SK-N-SH (cell line): Measurements from ENCODE around the gene RCBTB2. TPM values are rescaled to one million over a fixed set of nuclear protein-coding genes. Genes with fewer than 3 reads are reported as not detected.

Experiments
- CTCF ChIA-PET: fragments of 300-600, 350-600 bp; formaldehyde crosslinking; extraction: SDS; loops from one replicate; lab custom pipeline; 2021; lab: Yijun Ruan, JAX
- POLR2A ChIA-PET: fragments of 350-600 bp; sonication (Branson Sonifier 250); formaldehyde crosslinking; extraction: SDS; loops from one replicate; lab custom pipeline; 2020; ENCODE audit warnings: antibody characterized with exemption, inconsistent platforms; lab: Yijun Ruan, JAX
- DNase-seq: peaks from one replicate; pipeline ENCODE4 v3.0.0; 2012
- H2AFZ ChIP-seq: fragments of 200-600 bp; sonication (generic); 2 replicates; pipeline ENCODE4 v1.8.1; 2016; ENCODE audit warnings: antibody characterized with exemption, mild to moderate bottlenecking, low read depth
- H3F3A ChIP-seq: fragments of 200-600 bp; sonication (generic); replicated peaks from 2 replicates; pipeline ENCODE3; 2016; ENCODE audit warnings: antibody characterized with exemption, mild to moderate bottlenecking; ENCODE audit not compliant: insufficient read depth
- H3K27ac ChIP-seq, 2 experiments: fragments of 200-500 bp in 1 of 2; fragments of 200-600 bp in 1 of 2; sonication (Bioruptor generic) in 1 of 2; sonication (generic), shearing (Covaris generic) in 1 of 2; 2 replicates each; pipeline versions ENCODE4 v1.5.1 to v1.6.1; 2014 to 2016; ENCODE audit warnings: low read depth in 2 of 2, inconsistent platforms in 1 of 2, low read length in 1 of 2, mild to moderate bottlenecking in 1 of 2, mixed read lengths in 1 of 2
- H3K27me3 ChIP-seq: fragments of 200-600 bp; sonication (generic), shearing (Covaris generic); 2 replicates; pipeline ENCODE4 v1.6.1; 2016; ENCODE audit warnings: mixed run types; ENCODE audit not compliant: insufficient read depth
- H3K36me3 ChIP-seq, 2 experiments: fragments of 200-500 bp in 1 of 2; fragments of 200-600 bp in 1 of 2; sonication (Bioruptor generic) in 1 of 2; sonication (generic) in 1 of 2; replicated peaks in 1 of 2; 2 replicates each; pipeline versions ENCODE3 to v1.5.1; 2014 to 2016; ENCODE audit warnings: low read length in 1 of 2, mild to moderate bottlenecking in 1 of 2; ENCODE audit not compliant: insufficient read depth in 2 of 2, control insufficient read depth in 1 of 2
- H3K4me1 ChIP-seq, 2 experiments: fragments of 200-500 bp in 1 of 2; fragments of 200-600 bp in 1 of 2; sonication (Bioruptor generic) in 1 of 2; sonication (generic), shearing (Covaris generic) in 1 of 2; 2 replicates each; pipeline versions ENCODE4 v1.5.1 to v1.6.1; 2014 to 2016; ENCODE audit warnings: low read depth in 1 of 2, low read length in 1 of 2, mixed run types in 1 of 2; ENCODE audit not compliant: insufficient read depth in 2 of 2, control insufficient read depth in 1 of 2
- H3K4me2 ChIP-seq: fragments of 200-600 bp; sonication (generic), shearing (Covaris generic); 2 replicates; pipeline ENCODE4 v1.6.1; 2017; ENCODE audit warnings: mixed run types
- H3K4me3 ChIP-seq, 2 experiments: fragments of 200-500 bp in 1 of 2; fragments of 200-600 bp in 1 of 2; sonication (Bioruptor generic) in 1 of 2; sonication (generic), shearing (Covaris generic) in 1 of 2; 2 replicates each; pipeline versions ENCODE4 v1.5.1 to v1.8.1; 2014 to 2016; ENCODE audit warnings: low read depth in 2 of 2, inconsistent platforms in 1 of 2, low read length in 1 of 2, mild to moderate bottlenecking in 1 of 2, mixed read lengths in 1 of 2, moderate library complexity in 1 of 2
- H3K79me2 ChIP-seq: fragments of 200-600 bp; sonication (generic); 2 replicates; pipeline ENCODE4 v1.8.1; 2017; ENCODE audit warnings: mild to moderate bottlenecking; ENCODE audit not compliant: insufficient read depth
- H3K9ac ChIP-seq: fragments of 200-600 bp; sonication (generic); 2 replicates; pipeline ENCODE4 v1.6.1; 2017; ENCODE audit warnings: mixed run types
- H3K9me2 ChIP-seq: fragments of 200-600 bp; sonication (generic); 2 replicates; pipeline ENCODE4 v1.6.1; 2017; ENCODE audit warnings: mixed run types
- H3K9me3 ChIP-seq: fragments of 200-600 bp; sonication (generic); 2 replicates; pipeline ENCODE4 v1.6.1; 2017; ENCODE audit warnings: mixed run types, mild to moderate bottlenecking, moderate library complexity
- H4K20me1 ChIP-seq: fragments of 200-600 bp; sonication (generic); 2 replicates; pipeline ENCODE4 v1.6.1; 2017; ENCODE audit warnings: mild to moderate bottlenecking, mixed run types; ENCODE audit not compliant: insufficient read depth
- EP300 ChIP-seq, 2 experiments: IDR thresholded peaks; 2 replicates each; pipeline versions ENCODE4 v1.4.0 to v1.6.1; 2012; ENCODE audit warnings: borderline replicate concordance in 1 of 2, low read depth in 1 of 2, low read length in 1 of 2
- FOSL2 ChIP-seq: IDR thresholded peaks from 2 replicates; pipeline ENCODE4 v1.4.0; 2012; ENCODE audit warnings: low read depth, mild to moderate bottlenecking, moderate library complexity, borderline replicate concordance
- FOXJ3 ChIP-seq: sonication (generic); formaldehyde crosslinking; IDR thresholded peaks from 2 replicates; pipeline ENCODE4 v1.5.1; 2020; ENCODE audit warnings: mild to moderate bottlenecking, missing genetic modification reagents
- GATA2 ChIP-seq: sonication (generic); formaldehyde crosslinking; IDR thresholded peaks from 2 replicates; pipeline ENCODE4 v1.5.0; 2020; ENCODE audit warnings: mild to moderate bottlenecking, missing genetic modification reagents
- IRF3 ChIP-seq: fragments of 150-350 bp; IDR thresholded peaks from 2 replicates; pipeline ENCODE4 v1.6.1; 2016; ENCODE audit warnings: mild to moderate bottlenecking, low read depth, low read length
- JUND ChIP-seq: IDR thresholded peaks from 2 replicates; pipeline ENCODE4 v1.4.0; 2012
- MAX ChIP-seq: IDR thresholded peaks from 2 replicates; pipeline ENCODE4 v1.4.0; 2012; ENCODE audit warnings: low read depth
- MEF2A ChIP-seq: IDR thresholded peaks from 2 replicates; pipeline ENCODE4 v1.4.0; 2012; ENCODE audit warnings: low read depth, borderline replicate concordance
- NFIC ChIP-seq: IDR thresholded peaks from 2 replicates; pipeline ENCODE4 v1.4.0; 2012; ENCODE audit warnings: borderline replicate concordance
- PBX3 ChIP-seq: IDR thresholded peaks from 2 replicates; pipeline ENCODE4; 2012
- RAD21 ChIP-seq: IDR thresholded peaks from 2 replicates; pipeline ENCODE4 v1.6.1; 2012; ENCODE audit warnings: mild to moderate bottlenecking, low read length
- RCOR1 ChIP-seq: fragments of 150-350 bp; IDR thresholded peaks from 2 replicates; pipeline ENCODE4 v1.6.1; 2017; ENCODE audit warnings: antibody characterized with exemption, low read length
- RFX5 ChIP-seq: IDR thresholded peaks from 2 replicates; pipeline ENCODE4 v1.6.1; 2012; ENCODE audit warnings: mild to moderate bottlenecking, improper control_type of control experiment, low read length
- TEAD4 ChIP-seq: IDR thresholded peaks from 2 replicates; pipeline ENCODE4 v1.4.0; 2012; ENCODE audit warnings: mild to moderate bottlenecking, borderline replicate concordance; ENCODE audit not compliant: insufficient read depth
- USF1 ChIP-seq: IDR thresholded peaks from 2 replicates; pipeline ENCODE4 v1.4.0; 2012; ENCODE audit warnings: low read depth, borderline replicate concordance
- USF2 ChIP-seq: fragments of 150-350 bp; IDR thresholded peaks from 2 replicates; pipeline ENCODE4 v1.6.1; 2017; ENCODE audit warnings: antibody characterized with exemption, low read length, low read depth, borderline replicate concordance
- ZBTB33 ChIP-seq: IDR thresholded peaks from 2 replicates; pipeline ENCODE4 v1.4.0; 2012; ENCODE audit warnings: low read depth, borderline replicate concordance
- WGBS: methylation state at CpG from one replicate; pipeline ENCODE4 v1.1.6; 2017; ENCODE audit warnings: low lambda C conversion rate; 5-methylcytosine and 5-hydroxymethylcytosine counted together
- polyA plus RNA-seq, 3 experiments: library from polyadenylated mRNA; depleted of rRNA; stranded (reverse); fragments of >200 nt; gene quantifications; 2 replicates each; pipeline ENCODE4 v1.2.3, GENCODE V29; 2012

Gene RCBTB2
- polyA plus RNA-seq, 1 of the 3 experiments (the other 2 are of a cell fraction): 2.8 TPM

- Histone ChIP-seq H3K9ac (no peak overlapping the region), H3K36me3 (peaks cover 4 to 8% of the 10 kb centered on the region in 2 experiments), H4K20me1 (no peaks in the 10 kb centered on the region), H3K9me3 (no peaks in the 10 kb centered on the region), H3K27me3 (no peaks in the 10 kb centered on the region), H3K4me3 (no peak overlapping the region), H3F3A (peaks cover 20% of the 10 kb centered on the region), H3K4me1 (peaks cover 0 to 8% of the 10 kb centered on the region in 2 experiments; a peak in 1 of 4 replicates), H3K27ac (no peak overlapping the region), H3K4me2 (no peak overlapping the region), H2AFZ (no peak overlapping the region), H3K9me2 (no peaks in the 10 kb centered on the region), H3K79me2 (no peaks in the 10 kb centered on the region)
- no peak for DNase-seq
- CTCF ChIA-PET: interaction anchor here (0.7 to 0.8 kb wide), 2 partner anchors 134 to 251 kb away, joined by 3 read pairs; no protein-coding TSS in a partner anchor
- POLR2A ChIA-PET: no interaction called here
- TF ChIP-seq TEAD4: no peak
- TF ChIP-seq RFX5: no peak
- TF ChIP-seq EP300 (IDR thresholded peaks at IDR 0.05; ENCODE audit: borderline replicate concordance in 1 of 2, low read depth in 1 of 2, low read length in 1 of 2): no peak
- TF ChIP-seq RAD21: no peak
- TF ChIP-seq RCOR1: no peak
- no peak for TF ChIP-seq PBX3
- no peak for TF ChIP-seq NFIC
- TF ChIP-seq ZBTB33: no peak
- no peak for TF ChIP-seq IRF3
- no peak for TF ChIP-seq USF2
- no peak for TF ChIP-seq MAX
- no peak for TF ChIP-seq GATA2 (CRISPR knock-in tag)
- no peak for TF ChIP-seq USF1
- no peak for TF ChIP-seq FOXJ3 (CRISPR knock-in tag)
- TF ChIP-seq FOSL2: no peak
- TF ChIP-seq JUND: no peak
- TF ChIP-seq MEF2A: no peak
- 100% methylated on average over 1 of the region's 1 CpG for WGBS
Observed at GRCh38 chr13:48443442-48444208, 89.3 kb downstream of the RCBTB2 start.

Other genes starting within 250 kb of the RCBTB2 start
- gene RB1, start 229.3 kb downstream of the RCBTB2 start, polyA plus RNA-seq (2012; rRNA removed): 11.5 and 13.0 TPM in 2 replicates
- 0.03 TPM in 1 of 2 replicates, not detected in the other for gene LPAR6, start 120.0 kb downstream of the RCBTB2 start, polyA plus RNA-seq (2012; rRNA removed)
- 0.12 and 0.41 TPM in 2 replicates for gene CYSLTR2, start 120.8 kb upstream of the RCBTB2 start, polyA plus RNA-seq (2012; rRNA removed)